GM19372 (cell line): Measurements from ENCODE around the gene HTR3C.
"Not testable (repeated sequence)": the region's sequence is repeated elsewhere in the genome, so short reads cannot be mapped to it uniquely, and the experiment has no call there.

Experiments used
- ATAC-seq: cut with Tn5 transposase; IDR thresholded peaks from one replicate; pipeline ENCODE4 v1.9.1; 2021; ENCODE audit warnings: mild to moderate bottlenecking, low read depth, moderate library complexity; ENCODE audit not compliant: unreplicated experiment

HTR3C gene

DNA sequence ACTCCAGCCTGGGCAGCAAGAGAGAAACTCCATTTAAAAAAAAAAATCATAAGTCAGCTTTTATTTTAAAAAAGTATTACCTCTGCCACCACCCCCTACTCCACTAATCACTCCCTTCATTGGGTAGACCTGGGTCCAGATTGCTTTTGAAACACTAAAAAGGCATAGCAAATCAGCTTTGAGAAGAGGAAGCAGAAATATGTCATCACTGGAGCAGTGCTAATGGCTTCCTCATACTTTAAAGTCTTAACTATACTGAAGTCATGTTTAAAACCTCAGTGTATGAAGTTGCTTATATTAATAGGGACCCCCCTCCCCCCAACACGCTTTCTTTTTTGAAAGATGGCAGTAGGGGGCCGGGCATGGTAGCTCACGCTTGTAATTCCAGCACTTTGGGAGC, 22.3 kb upstream of the HTR3C start:
- ATAC-seq, result no peak

- no peak for ATAC-seq
These were observed 21.6 kb upstream of the HTR3C start, which contains the start of gene HTR3D for GRCh38 chr3:184031187-184031792. HTR3D (plus strand) TSS chr3:184031742; CDS start chr3:184031742, 0 bp downstream.

DNA sequence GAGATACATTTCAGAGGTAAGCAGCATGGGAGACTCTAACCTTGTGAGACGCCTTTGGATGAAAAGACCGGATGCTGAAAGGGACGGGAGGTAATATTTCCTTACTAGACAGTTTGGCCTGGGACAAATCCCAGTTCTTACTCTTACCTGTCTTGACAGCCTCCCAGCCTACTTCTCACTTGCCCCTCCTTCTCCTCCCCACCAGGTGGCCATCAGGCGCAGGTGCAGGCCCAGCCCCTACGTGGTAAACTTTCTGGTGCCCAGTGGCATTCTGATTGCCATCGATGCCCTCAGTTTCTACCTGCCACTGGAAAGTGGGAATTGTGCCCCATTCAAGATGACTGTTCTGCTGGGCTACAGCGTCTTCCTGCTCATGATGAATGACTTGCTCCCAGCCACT, 15.0 kb upstream of the HTR3C start:
- no peak for ATAC-seq

- not testable (repeated sequence) for ATAC-seq
These were observed 14.5 kb upstream of the HTR3C start for GRCh38 chr3:184038307-184038706.

DNA sequence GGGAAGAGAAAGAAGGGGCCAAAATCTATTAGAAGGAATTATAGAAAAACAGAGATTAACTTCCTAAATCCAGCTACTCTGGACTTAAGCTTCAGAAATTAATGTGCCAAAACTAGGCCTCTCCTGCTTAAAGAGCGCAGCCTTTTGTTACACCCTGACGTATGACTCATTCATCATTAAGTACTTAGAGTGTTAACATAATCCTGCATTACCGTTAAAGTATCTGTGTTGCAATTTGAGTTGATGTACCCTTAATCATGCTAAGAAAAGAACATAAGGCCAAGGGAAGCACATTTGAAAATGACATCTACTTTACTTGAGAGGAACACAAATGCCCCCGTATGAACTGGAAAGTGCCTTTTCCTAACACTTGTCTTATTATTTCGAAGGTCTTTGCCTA, 13.4 kb upstream of the HTR3C start:
- ATAC-seq, result no peak

DNA sequence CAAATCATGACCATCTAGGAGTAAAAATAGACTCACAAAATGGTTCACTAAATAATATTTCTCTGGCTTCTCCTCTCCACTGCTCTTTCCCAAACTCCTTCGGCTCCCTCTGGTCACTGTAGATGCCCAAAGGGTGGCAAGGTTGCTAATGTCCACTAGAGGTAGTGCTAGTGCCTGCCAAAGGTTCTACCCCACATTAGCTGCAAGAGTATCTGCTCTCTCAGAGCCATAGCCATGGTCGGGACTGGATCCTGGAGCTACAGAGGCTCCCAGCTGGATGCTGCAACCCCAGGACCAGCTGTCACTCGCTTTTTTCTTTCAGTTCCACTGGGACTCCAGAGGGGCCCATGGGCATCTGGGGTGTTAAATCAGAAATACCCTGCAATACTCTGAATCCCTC, 12.8 kb upstream of the HTR3C start:
- ATAC-seq, result no peak

GRCh38 chr3:184042617-184043016, 10.2 kb upstream of the HTR3C start:
- no peak for ATAC-seq

GRCh38 chr3:184045995-184046394, 6.9 kb upstream of the HTR3C start:
- no peak for ATAC-seq

- no peak for ATAC-seq
These were observed 2.5 kb upstream of the HTR3C start for GRCh38 chr3:184050217-184050847.

- no peak for ATAC-seq
These were observed 5.2 kb downstream of the HTR3C start for GRCh38 chr3:184058029-184058428.

GRCh38 chr3:184059424-184059823, 6.6 kb downstream of the HTR3C start:
- no peak for ATAC-seq

GRCh38 chr3:184062637-184063036, 9.8 kb downstream of the HTR3C start:
- ATAC-seq, result no peak

- ATAC-seq, result no peak
These were observed 13.4 kb downstream of the HTR3C start for GRCh38 chr3:184066211-184066610.

DNA sequence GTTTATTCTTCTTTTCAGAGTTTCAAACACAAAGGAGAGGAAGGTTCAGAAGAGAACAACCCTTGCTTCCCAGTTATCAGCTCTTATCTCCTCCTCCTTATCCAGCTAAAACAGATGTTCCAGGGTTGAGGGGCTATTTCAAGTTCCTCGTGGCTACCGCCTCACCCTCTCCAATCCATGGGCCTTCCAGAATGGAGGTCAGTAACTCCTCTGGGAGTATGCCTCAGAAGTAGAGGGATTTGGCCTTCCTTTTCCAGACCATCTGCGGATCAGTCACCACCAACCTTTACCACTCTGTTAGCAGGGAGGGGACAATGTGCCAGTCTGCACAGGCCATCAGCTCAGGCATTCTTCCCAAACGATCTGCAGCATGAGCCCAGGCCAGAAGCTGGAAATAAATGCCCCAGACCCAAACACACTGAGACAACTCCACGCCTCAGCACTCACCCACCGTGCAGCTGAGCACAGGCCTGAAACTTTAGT, 14.8 kb downstream of the HTR3C start:
- ATAC-seq, result no peak

DNA sequence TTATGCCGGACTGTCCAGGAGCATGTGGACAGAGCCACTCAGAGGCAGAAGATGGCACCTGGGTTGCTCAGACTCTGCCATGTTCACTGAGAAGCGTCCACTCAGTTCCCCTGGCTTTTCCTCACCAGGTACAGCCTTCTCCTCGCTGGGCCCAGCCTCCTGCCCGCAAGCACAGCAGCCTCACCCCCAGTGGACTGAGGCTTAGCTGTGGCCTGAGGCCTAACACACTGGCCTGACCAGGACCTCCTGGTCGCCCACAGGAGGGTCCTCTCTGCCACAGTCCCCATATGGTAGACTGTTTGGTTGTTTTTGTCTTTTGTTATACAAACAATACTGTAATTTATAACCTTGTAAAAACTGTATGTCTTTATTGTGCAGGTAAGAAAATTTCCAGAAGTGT, 15.5 kb downstream of the HTR3C start:
- no peak for ATAC-seq

DNA sequence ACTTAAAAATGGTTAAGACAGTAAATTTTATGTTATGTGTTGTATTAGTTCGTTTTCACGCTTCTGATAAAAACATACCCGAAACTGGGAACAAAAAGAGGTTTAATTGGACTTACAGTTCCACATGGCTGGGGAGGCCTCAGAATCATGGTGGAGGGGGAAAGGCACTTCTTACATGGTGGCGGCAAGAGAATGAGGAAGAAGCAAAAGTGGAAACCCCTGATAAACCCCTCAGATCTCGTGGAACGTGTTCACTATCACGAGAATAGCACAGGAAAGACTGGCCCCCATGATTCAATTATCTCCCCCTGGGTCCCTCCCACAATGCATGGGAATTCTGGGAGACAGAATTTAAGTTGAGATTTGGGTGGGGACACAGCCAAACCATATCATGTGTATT, 18.3 kb downstream of the HTR3C start:
- ATAC-seq, result not testable (repeated sequence)

DNA sequence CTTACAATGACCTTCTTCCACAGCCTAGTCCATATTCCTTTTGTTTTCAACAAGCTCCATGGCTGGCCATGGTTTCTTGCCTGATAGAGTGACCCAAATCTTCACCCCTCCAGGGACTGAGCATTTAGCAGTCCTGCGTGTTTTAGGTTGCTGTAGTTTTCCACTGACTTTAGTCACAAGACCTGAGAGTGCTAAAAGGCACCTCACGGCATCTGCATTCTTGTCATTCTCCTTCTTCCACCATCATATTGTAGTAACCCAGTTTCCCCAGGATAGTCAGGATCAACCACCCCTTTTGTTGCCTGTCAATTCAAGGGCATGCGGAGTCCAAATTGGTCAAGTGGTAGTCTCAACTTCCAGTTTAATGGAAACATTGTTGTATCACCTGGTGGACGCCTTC, 20.8 kb downstream of the HTR3C start:
- no peak for ATAC-seq

GRCh38 chr3:184075901-184076300, 23.1 kb downstream of the HTR3C start:
- ATAC-seq, result no peak

DNA sequence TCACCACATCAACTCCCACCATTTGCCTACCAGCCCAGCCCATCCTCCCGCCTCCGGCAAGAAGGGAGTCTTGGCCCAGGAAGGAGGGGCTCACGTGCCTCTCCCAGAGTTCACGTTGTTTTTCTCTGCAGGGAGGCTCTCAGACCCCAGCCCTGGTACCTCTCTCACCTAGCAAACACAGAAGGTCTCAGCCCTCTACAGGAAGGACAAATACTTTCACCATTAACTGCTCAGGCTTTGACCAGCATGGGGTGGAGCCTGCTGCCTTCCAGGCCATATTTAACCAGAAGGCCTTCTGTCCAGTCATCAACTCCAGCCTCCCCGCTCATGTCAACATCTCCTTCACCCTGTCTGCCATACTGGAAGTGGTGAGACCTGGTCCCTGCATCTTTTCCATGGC, 25.0 kb downstream of the HTR3C start:
- ATAC-seq, result no peak

GRCh38 chr3:184078851-184079250, 26.0 kb downstream of the HTR3C start:
- no peak for ATAC-seq

DNA sequence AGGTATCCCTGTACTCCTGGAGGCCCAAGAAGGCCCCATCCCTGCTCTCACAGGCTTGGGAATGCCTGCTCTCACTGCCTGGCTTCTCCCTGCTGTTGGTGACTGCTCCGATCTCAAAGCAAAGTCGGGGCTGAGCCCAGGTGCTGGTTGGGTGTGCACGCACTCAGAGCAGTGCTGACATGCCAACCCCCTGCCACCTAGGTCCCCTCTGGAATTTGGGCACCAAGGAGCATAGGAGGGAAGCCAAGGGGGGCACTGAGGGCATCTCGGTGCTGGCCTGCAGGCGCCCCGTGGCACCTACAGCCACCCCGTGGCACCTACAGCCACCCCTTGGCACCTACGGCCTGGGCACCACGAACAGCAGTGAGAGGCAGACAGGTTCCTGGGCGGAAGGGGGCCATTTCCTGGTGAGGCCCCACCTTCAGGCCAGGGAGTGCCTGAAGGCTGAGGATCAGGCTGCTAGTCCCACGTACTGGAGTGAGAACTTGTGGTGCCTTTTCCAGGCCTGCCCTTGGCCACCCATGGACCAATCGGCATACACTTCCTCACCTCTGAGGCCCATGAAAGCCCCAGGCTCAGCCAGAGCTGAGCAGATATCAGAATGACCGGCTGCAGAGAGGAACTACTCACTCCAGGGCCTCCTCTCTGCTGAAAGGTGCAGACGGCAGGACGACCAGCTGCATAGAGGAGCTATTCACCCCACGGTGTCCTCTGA, 28.4 kb downstream of the HTR3C start:
- ATAC-seq, result no peak

GRCh38 chr3:184082034-184082433, 29.2 kb downstream of the HTR3C start:
- no peak for ATAC-seq
